Measurements from ENCODE around the gene ATG5.

ATG5 gene

GRCh38 chr6:106325336-106326178, at the start of gene ATG5:
Gene ATG5 (minus strand): TSS chr6:106325760. CDS start chr6:106316208, 9,552 bp downstream.
- DNase-seq (ENCODE audit: low read depth in 2 of 2) = peak; percentile 99 to 100

GRCh38 chr6:106373502-106374239, 48.1 kb upstream of the ATG5 start:
- no peak for DNase-seq (ENCODE audit: low read depth in 2 of 2)

GRCh38 chr6:106372838-106373501, 47.4 kb upstream of the ATG5 start:
- no peak for DNase-seq (ENCODE audit: low read depth in 2 of 2)

GRCh38 chr6:106370639-106371038, 45.1 kb upstream of the ATG5 start:
- no peak for DNase-seq (ENCODE audit: low read depth in 2 of 2)

- DNase-seq (ENCODE audit: low read depth in 2 of 2) = no peak
Observed at GRCh38 chr6:106369739-106370138, 44.2 kb upstream of the ATG5 start.

GRCh38 chr6:106363401-106364138, 38.0 kb upstream of the ATG5 start:
- no peak for DNase-seq (ENCODE audit: low read depth in 2 of 2)

GRCh38 chr6:106360989-106361430, 35.5 kb upstream of the ATG5 start:
- peak; percentile 18 to 19 for DNase-seq (ENCODE audit: low read depth in 2 of 2)

GRCh38 chr6:106360410-106360988, 34.9 kb upstream of the ATG5 start, which contains the start of gene CRYBG1:
Gene CRYBG1 (plus strand): TSS chr6:106360717. CDS start chr6:106360909, 192 bp downstream.
- peak; percentile 52 to 69 for DNase-seq (ENCODE audit: low read depth in 2 of 2)

- no peak for DNase-seq (ENCODE audit: low read depth in 2 of 2)
Observed at GRCh38 chr6:106359959-106360409, 34.4 kb upstream of the ATG5 start.

GRCh38 chr6:106356378-106356777, 30.8 kb upstream of the ATG5 start:
- DNase-seq (ENCODE audit: low read depth in 2 of 2) = no peak

- no peak for DNase-seq (ENCODE audit: low read depth in 2 of 2)
Observed at GRCh38 chr6:106347219-106347618, 21.7 kb upstream of the ATG5 start.

- DNase-seq (ENCODE audit: low read depth in 2 of 2) = no peak
Observed at GRCh38 chr6:106339334-106340029, 13.9 kb upstream of the ATG5 start.

GRCh38 chr6:106334646-106335448, 9.3 kb upstream of the ATG5 start:
- no peak for DNase-seq (ENCODE audit: low read depth in 2 of 2)

- no peak for DNase-seq (ENCODE audit: low read depth in 2 of 2)
Observed at GRCh38 chr6:106324726-106325335, 729 bp downstream of the ATG5 start.

GRCh38 chr6:106321940-106322339, 3.6 kb downstream of the ATG5 start:
- DNase-seq (ENCODE audit: low read depth in 2 of 2) = no peak

- no peak for DNase-seq (ENCODE audit: low read depth in 2 of 2)
Observed at GRCh38 chr6:106318851-106319250, 6.7 kb downstream of the ATG5 start.

- no peak for DNase-seq (ENCODE audit: low read depth in 2 of 2)
Observed at GRCh38 chr6:106318061-106318460, 7.5 kb downstream of the ATG5 start.

- no peak for DNase-seq (ENCODE audit: low read depth in 2 of 2)
Observed at GRCh38 chr6:106316375-106316766, 9.2 kb downstream of the ATG5 start.

GRCh38 chr6:106315765-106316374, 9.7 kb downstream of the ATG5 start:
- no peak for DNase-seq (ENCODE audit: low read depth in 2 of 2)
